ENCODE data around the gene MYOC.
"Not testable (repeated sequence)": the region's sequence is repeated elsewhere in the genome, so short reads cannot be mapped to it uniquely, and the experiment has no call there.

MYOC gene

GRCh38 chr1:171606402-171606941, 46.0 kb downstream of the MYOC start:
- DNase-seq (ENCODE audit: low spot score): no peak

GRCh38 chr1:171603042-171603441, 49.4 kb downstream of the MYOC start:
- not testable (repeated sequence) for DNase-seq (ENCODE audit: low spot score)

- DNase-seq (ENCODE audit: low spot score): no peak
These were observed 51.6 kb downstream of the MYOC start for GRCh38 chr1:171600862-171601261.

- not testable (repeated sequence) for DNase-seq (ENCODE audit: low spot score)
These were observed 52.2 kb downstream of the MYOC start for GRCh38 chr1:171600310-171600709.

- DNase-seq (ENCODE audit: low spot score): no peak
These were observed 55.3 kb downstream of the MYOC start for GRCh38 chr1:171597203-171597602.

- DNase-seq (ENCODE audit: low spot score): no peak
These were observed 55.8 kb downstream of the MYOC start for GRCh38 chr1:171596705-171597104.

- no peak for DNase-seq (ENCODE audit: low spot score)
These were observed 56.4 kb downstream of the MYOC start for GRCh38 chr1:171596119-171596518.

- DNase-seq (ENCODE audit: low spot score): no peak
These were observed 57.2 kb downstream of the MYOC start for GRCh38 chr1:171595324-171595723.

GRCh38 chr1:171590022-171590421, 62.5 kb downstream of the MYOC start:
- DNase-seq (ENCODE audit: low spot score): no peak

GRCh38 chr1:171588230-171588629, 64.3 kb downstream of the MYOC start:
- no peak for DNase-seq (ENCODE audit: low spot score)

- no peak for DNase-seq (ENCODE audit: low spot score)
These were observed 66.8 kb downstream of the MYOC start for GRCh38 chr1:171585715-171586114.
